PC-3 (cell line): ENCODE data around the gene DSG2.

Experiments
- CTCF ChIP-seq: fragments of 300-600 bp; sonication (generic); conservative IDR thresholded peaks from 2 replicates; pipeline ENCODE4 v1.5.1; 2017; ENCODE audit warnings: antibody characterized with exemption, low read depth, mild to moderate bottlenecking, low read length
- EZH2 ChIP-seq: fragments of 300-600 bp; sonication (generic); IDR thresholded peaks from one replicate; pipeline ENCODE4 v1.6.1; 2017; ENCODE audit warnings: antibody characterized with exemption, mild to moderate bottlenecking, low read length; ENCODE audit not compliant: unreplicated experiment
- EZH2phosphoT487 ChIP-seq: fragments of 300-600 bp; sonication (generic); IDR thresholded peaks from 2 replicates; pipeline ENCODE4 v1.6.1; 2018; ENCODE audit warnings: mild to moderate bottlenecking, antibody characterized with exemption, low read length, borderline replicate concordance

GRCh38 chr18:31590570-31590969 is 92.6 kb downstream of the DSG2 start:
- TF ChIP-seq EZH2phosphoT487 (no peak), CTCF (no peak), EZH2 (no peak)
